HL-60 (cell line): ENCODE measurements around the gene ARHGEF7.
A peak's percentile ranks its signal among the peaks of the same experiment; 100 is the strongest.

Source experiments
- DNase-seq, 2 experiments: peaks; one replicate each; pipeline ENCODE4 v3.0.0-alpha.2; 2010 to 2020; ENCODE audit warnings: low read depth in 1 of 2, low spot score in 1 of 2
- H3K27ac ChIP-seq: fragments of 250-450 bp; sonication (Bioruptor Pico); replicated peaks from 2 replicates; pipeline ENCODE4 v1.5.1; 2020; ENCODE audit warnings: mild to moderate bottlenecking, moderate library complexity
- H3K27me3 ChIP-seq: fragments of 250-450 bp; sonication (Bioruptor Pico); 2 replicates; pipeline ENCODE4 v1.5.1; 2021; ENCODE audit warnings: mild to moderate bottlenecking, moderate library complexity; ENCODE audit not compliant: insufficient read depth, poor library complexity, severe bottlenecking
- H3K4me3 ChIP-seq: replicated peaks from 2 replicates; pipeline ENCODE4 v1.5.1; 2011; ENCODE audit warnings: mild to moderate bottlenecking, control low read depth, low read length; ENCODE audit not compliant: insufficient read depth
- GABPA ChIP-seq: IDR thresholded peaks from 2 replicates; pipeline ENCODE4 v1.6.1; 2012; ENCODE audit warnings: low read depth
- POLR2AphosphoS5 ChIP-seq: IDR thresholded peaks from 2 replicates; pipeline ENCODE4 v1.6.1; 2012; ENCODE audit warnings: low read depth
- SPI1 ChIP-seq: IDR thresholded peaks from 2 replicates; pipeline ENCODE4 v1.6.1; 2012; ENCODE audit warnings: low read depth, mild to moderate bottlenecking, borderline replicate concordance
- TF ChIP-seq, protein P1 (sequence below): IDR thresholded peaks from 2 replicates; pipeline ENCODE4 v1.6.1; 2012; ENCODE audit warnings: low read depth; ENCODE audit not compliant: insufficient replicate concordance
- TF ChIP-seq, protein P2 (sequence below): IDR thresholded peaks from one replicate; pipeline ENCODE4 v1.5.1; 2011; ENCODE audit warnings: low read length, control low read depth, inconsistent platforms; ENCODE audit not compliant: insufficient read depth

ARHGEF7 gene

DNA sequence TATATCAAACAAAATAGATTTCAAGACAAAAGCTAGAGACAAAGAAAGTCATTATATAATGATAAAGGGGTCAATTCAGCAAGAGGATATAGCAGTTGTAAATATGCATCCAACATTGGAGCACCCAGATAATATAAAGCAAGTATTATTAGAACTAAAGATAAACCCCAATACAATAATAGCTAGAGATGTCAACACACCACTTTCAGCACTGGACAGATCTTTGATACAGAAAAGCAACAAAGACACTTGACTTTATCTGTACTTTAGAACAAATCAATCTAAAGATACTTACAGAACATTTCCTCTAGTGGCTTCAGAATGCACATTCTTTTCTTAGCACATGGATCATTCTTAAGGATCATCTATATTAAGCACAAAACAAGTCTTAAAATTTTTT lies 146.2 kb downstream of the ARHGEF7 start:
- DNase-seq = no peak
- Histone ChIP-seq H3K4me3 (no peak overlapping the region), H3K27me3 (no peaks in the 10 kb centered on the region), H3K27ac (no peak overlapping the region)
- no peak for TF ChIP-seq POLR2AphosphoS5
- TF ChIP-seq, protein P1, sequence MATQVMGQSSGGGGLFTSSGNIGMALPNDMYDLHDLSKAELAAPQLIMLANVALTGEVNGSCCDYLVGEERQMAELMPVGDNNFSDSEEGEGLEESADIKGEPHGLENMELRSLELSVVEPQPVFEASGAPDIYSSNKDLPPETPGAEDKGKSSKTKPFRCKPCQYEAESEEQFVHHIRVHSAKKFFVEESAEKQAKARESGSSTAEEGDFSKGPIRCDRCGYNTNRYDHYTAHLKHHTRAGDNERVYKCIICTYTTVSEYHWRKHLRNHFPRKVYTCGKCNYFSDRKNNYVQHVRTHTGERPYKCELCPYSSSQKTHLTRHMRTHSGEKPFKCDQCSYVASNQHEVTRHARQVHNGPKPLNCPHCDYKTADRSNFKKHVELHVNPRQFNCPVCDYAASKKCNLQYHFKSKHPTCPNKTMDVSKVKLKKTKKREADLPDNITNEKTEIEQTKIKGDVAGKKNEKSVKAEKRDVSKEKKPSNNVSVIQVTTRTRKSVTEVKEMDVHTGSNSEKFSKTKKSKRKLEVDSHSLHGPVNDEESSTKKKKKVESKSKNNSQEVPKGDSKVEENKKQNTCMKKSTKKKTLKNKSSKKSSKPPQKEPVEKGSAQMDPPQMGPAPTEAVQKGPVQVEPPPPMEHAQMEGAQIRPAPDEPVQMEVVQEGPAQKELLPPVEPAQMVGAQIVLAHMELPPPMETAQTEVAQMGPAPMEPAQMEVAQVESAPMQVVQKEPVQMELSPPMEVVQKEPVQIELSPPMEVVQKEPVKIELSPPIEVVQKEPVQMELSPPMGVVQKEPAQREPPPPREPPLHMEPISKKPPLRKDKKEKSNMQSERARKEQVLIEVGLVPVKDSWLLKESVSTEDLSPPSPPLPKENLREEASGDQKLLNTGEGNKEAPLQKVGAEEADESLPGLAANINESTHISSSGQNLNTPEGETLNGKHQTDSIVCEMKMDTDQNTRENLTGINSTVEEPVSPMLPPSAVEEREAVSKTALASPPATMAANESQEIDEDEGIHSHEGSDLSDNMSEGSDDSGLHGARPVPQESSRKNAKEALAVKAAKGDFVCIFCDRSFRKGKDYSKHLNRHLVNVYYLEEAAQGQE = peak; percentile 86

DNA sequence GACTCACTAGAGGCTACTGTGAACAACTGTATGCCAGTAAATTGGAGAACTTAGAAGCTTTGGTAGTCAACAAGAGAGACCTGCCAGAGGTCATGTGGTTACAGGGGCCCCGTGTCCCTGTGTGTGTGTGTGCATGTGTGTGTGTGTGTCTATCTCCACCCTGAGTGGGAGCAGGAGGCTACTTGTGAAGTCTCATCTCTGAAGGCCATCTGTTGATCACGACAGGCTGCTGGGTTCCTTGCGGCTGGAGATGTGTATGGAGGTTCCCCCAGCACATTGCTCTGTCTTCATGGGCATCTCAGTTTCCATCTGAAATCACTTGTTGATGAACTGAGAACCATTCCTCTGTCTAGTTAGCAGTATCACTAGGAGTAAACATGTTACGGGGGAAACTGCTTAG lies 147.2 kb downstream of the ARHGEF7 start:
- H3K27ac ChIP-seq = no peak overlapping the region
- no peak overlapping the region for H3K4me3 ChIP-seq
- TF ChIP-seq, protein P1 = no peak
- TF ChIP-seq, protein P2, sequence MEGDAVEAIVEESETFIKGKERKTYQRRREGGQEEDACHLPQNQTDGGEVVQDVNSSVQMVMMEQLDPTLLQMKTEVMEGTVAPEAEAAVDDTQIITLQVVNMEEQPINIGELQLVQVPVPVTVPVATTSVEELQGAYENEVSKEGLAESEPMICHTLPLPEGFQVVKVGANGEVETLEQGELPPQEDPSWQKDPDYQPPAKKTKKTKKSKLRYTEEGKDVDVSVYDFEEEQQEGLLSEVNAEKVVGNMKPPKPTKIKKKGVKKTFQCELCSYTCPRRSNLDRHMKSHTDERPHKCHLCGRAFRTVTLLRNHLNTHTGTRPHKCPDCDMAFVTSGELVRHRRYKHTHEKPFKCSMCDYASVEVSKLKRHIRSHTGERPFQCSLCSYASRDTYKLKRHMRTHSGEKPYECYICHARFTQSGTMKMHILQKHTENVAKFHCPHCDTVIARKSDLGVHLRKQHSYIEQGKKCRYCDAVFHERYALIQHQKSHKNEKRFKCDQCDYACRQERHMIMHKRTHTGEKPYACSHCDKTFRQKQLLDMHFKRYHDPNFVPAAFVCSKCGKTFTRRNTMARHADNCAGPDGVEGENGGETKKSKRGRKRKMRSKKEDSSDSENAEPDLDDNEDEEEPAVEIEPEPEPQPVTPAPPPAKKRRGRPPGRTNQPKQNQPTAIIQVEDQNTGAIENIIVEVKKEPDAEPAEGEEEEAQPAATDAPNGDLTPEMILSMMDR = no peak
- TF ChIP-seq SPI1 (no peak), GABPA (no peak), POLR2AphosphoS5 (no peak)
- no peak for DNase-seq
- no peaks in the 10 kb centered on the region for H3K27me3 ChIP-seq

DNA sequence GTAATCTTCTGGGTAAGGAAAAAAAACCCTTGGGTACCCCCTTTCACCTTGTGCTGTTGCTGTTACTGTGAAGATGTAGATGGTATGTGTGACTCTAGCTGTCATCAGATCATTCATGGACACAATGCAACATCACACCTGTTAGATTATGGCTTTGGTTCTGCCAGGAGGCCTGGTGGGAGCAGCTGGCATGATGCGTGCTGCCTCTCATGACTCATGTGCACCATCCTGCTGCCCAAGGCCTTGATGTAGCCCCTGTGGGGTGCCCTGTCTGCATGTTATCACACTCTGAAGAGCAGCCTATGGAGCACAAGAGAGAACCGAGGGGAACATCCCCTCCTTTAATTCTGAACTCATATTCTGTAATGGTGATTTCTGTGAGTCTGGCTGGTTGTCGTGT lies 147.6 kb downstream of the ARHGEF7 start:
- TF ChIP-seq, protein P2 = no peak
- no peak for TF ChIP-seq SPI1
- TF ChIP-seq POLR2AphosphoS5 = no peak
- TF ChIP-seq, protein P1 = no peak
- TF ChIP-seq GABPA = no peak
- DNase-seq = no peak

DNA sequence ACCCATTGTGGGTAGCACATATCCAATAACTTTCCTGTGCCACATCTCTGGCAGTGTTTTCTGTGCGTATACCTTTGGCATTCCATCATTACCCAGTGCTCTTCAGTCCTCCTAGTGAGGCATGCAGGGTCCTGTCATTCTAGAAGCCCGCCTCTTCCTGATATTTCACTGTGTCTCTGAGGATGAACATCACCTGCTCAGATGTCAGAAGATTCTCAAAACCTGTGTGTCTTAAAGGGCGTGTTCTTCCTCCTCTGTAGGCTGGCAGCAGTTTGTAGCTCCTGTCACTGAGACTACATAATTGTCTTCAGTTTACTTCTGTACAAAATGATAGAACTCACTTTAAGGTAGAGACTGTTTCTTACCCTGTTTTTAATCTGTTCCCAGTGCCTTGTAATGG lies 148.5 kb downstream of the ARHGEF7 start:
- TF ChIP-seq, protein P2 = no peak
- no peak for TF ChIP-seq POLR2AphosphoS5
- no peak for TF ChIP-seq SPI1
- TF ChIP-seq, protein P1 = no peak
- no peak for TF ChIP-seq GABPA
- no peak overlapping the region for H3K4me3 ChIP-seq
- DNase-seq = no peak
- H3K27ac ChIP-seq = no peak overlapping the region
- H3K27me3 ChIP-seq = no peaks in the 10 kb centered on the region

More for the DNA sequence above, 147.6 kb downstream of the ARHGEF7 start:
- no peak overlapping the region for H3K27ac ChIP-seq
- H3K27me3 ChIP-seq = no peaks in the 10 kb centered on the region
- H3K4me3 ChIP-seq = no peak overlapping the region
